SKM-1 (cell line): ENCODE measurements around the gene PARD6B.
A peak's percentile ranks its signal among the peaks of the same experiment; 100 is the strongest.
"Not testable (repeated sequence)": the region's sequence is repeated elsewhere in the genome, so short reads cannot be mapped to it uniquely, and the experiment has no call there.

Experiments used
- DNase-seq: peaks from one replicate; lab custom pipeline; 2025; ENCODE audit not compliant: unreplicated experiment; lab: John Stamatoyannopoulos, UW

PARD6B gene

GRCh38 chr20:50703651-50704438 is 27.5 kb upstream of the PARD6B start:
- not testable (repeated sequence) for DNase-seq

GRCh38 chr20:50704514-50704913 is 26.9 kb upstream of the PARD6B start:
- DNase-seq = no peak

- DNase-seq = no peak
Measured at GRCh38 chr20:50704971-50705370, 26.4 kb upstream of the PARD6B start.

GRCh38 chr20:50708845-50709635 is 22.3 kb upstream of the PARD6B start:
- no peak for DNase-seq

GRCh38 chr20:50709636-50709973 is 21.8 kb upstream of the PARD6B start:
- DNase-seq = no peak

GRCh38 chr20:50710492-50711063 is 20.8 kb upstream of the PARD6B start:
- DNase-seq = peak; percentile 58

- no peak for DNase-seq
Measured at GRCh38 chr20:50711113-50711825, 20.1 kb upstream of the PARD6B start.

GRCh38 chr20:50712771-50713656 is 18.4 kb upstream of the PARD6B start:
- DNase-seq = no peak

- no peak for DNase-seq
Measured at GRCh38 chr20:50713657-50714101, 17.7 kb upstream of the PARD6B start.

- DNase-seq = not testable (repeated sequence)
Measured at GRCh38 chr20:50714426-50714825, 17.0 kb upstream of the PARD6B start.

- DNase-seq = no peak
Measured at GRCh38 chr20:50715694-50716093, 15.7 kb upstream of the PARD6B start.

GRCh38 chr20:50716518-50716917 is 14.9 kb upstream of the PARD6B start:
- no peak for DNase-seq

- DNase-seq = no peak
Measured at GRCh38 chr20:50717312-50717711, 14.1 kb upstream of the PARD6B start.

- DNase-seq = no peak
Measured at GRCh38 chr20:50717974-50718761, 13.2 kb upstream of the PARD6B start.

GRCh38 chr20:50719328-50719727 is 12.1 kb upstream of the PARD6B start:
- no peak for DNase-seq

GRCh38 chr20:50720026-50720425 is 11.4 kb upstream of the PARD6B start:
- DNase-seq = no peak

- DNase-seq = no peak
Measured at GRCh38 chr20:50720582-50720981, 10.8 kb upstream of the PARD6B start.

GRCh38 chr20:50721881-50722281 is 9.5 kb upstream of the PARD6B start:
- DNase-seq = no peak

- DNase-seq = no peak
Measured at GRCh38 chr20:50722424-50723155, 8.8 kb upstream of the PARD6B start.
